ENCODE data around the gene GRIPAP1.

The GRIPAP1 gene

GRCh38 chrX:48958635-48959094 is 43.4 kb downstream of the GRIPAP1 start:
- peak overlapping the region; percentile 100; the same call in 1 of the 2 replicates for H3K27ac ChIP-seq (ENCODE audit: low read length)
- TF ChIP-seq CTCF (IDR thresholded peaks at IDR 0.05; ENCODE audit: low read length) (no peak), EZH2 (optimal IDR thresholded peaks at IDR 0.05; ENCODE audit: low read depth, low read length) (no peak), EZH2phosphoT487 (IDR thresholded peaks at IDR 0.05; ENCODE audit: low read length) (no peak)

GRCh38 chrX:48957827-48958634 is 44.0 kb downstream of the GRIPAP1 start:
- H3K9me2 ChIP-seq (replicated peaks; ENCODE audit: insufficient read depth, low read length): no peaks in the 10 kb centered on the region
- H3F3A ChIP-seq (ENCODE audit: insufficient read depth, low read length): peaks cover 3% of the 10 kb centered on the region
- peaks cover 32% of the 10 kb centered on the region for H3K4me1 ChIP-seq (ENCODE audit: low read length)
- H2AFZ ChIP-seq (ENCODE audit: low read length): peak overlapping the region; percentile 23; the same call in 1 of the 2 replicates
- H3K4me2 ChIP-seq (ENCODE audit: low read depth, low read length): peak overlapping the region; percentile 49; the same call in 1 of the 2 replicates
- H3K27me3 ChIP-seq (replicated peaks; ENCODE audit: insufficient read depth, low read length): no peaks in the 10 kb centered on the region
- H3K9me3 ChIP-seq (replicated peaks; ENCODE audit: insufficient read depth, low read length): no peaks in the 10 kb centered on the region
- DNase-seq: peak; percentile 95
- peaks cover 45% of the 10 kb centered on the region for H3K79me2 ChIP-seq (ENCODE audit: low read length)
- H3K4me3 ChIP-seq (ENCODE audit: low read length): peak overlapping the region; percentile 85
- peak overlapping the region; percentile 100 for H3K27ac ChIP-seq (ENCODE audit: low read length)
- no peak for TF ChIP-seq CTCF (IDR thresholded peaks at IDR 0.05; ENCODE audit: low read length)
- no peak for TF ChIP-seq EZH2phosphoT487 (IDR thresholded peaks at IDR 0.05; ENCODE audit: low read length)
- TF ChIP-seq EZH2 (optimal IDR thresholded peaks at IDR 0.05; ENCODE audit: low read depth, low read length): no peak
- H3K36me3 ChIP-seq (replicated peaks; ENCODE audit: insufficient read depth, low read length): no peaks in the 10 kb centered on the region
- H4K20me1 ChIP-seq (ENCODE audit: insufficient read depth, low read length): no peaks in the 10 kb centered on the region
- H3K9ac ChIP-seq (ENCODE audit: low read length): peak overlapping the region; percentile 92

More at GRCh38 chrX:48958635-48959094, 43.4 kb downstream of the GRIPAP1 start:
- H3K9ac ChIP-seq (ENCODE audit: low read length): peak overlapping the region; percentile 74
- H3K4me1 ChIP-seq (ENCODE audit: low read length): peaks cover 26% of the 10 kb centered on the region
- H3K9me3 ChIP-seq (replicated peaks; ENCODE audit: insufficient read depth, low read length): no peaks in the 10 kb centered on the region
- H3F3A ChIP-seq (ENCODE audit: insufficient read depth, low read length): peaks cover 3% of the 10 kb centered on the region
- peak overlapping the region; percentile 65; the same call in 1 of the 2 replicates for H2AFZ ChIP-seq (ENCODE audit: low read length)
- H3K9me2 ChIP-seq (replicated peaks; ENCODE audit: insufficient read depth, low read length): no peaks in the 10 kb centered on the region
- H3K36me3 ChIP-seq (replicated peaks; ENCODE audit: insufficient read depth, low read length): no peaks in the 10 kb centered on the region
- no peaks in the 10 kb centered on the region for H4K20me1 ChIP-seq (ENCODE audit: insufficient read depth, low read length)
- peak overlapping the region; percentile 48 for H3K4me2 ChIP-seq (ENCODE audit: low read depth, low read length)
- H3K4me3 ChIP-seq (ENCODE audit: low read length): peak overlapping the region; percentile 85
- no peaks in the 10 kb centered on the region for H3K27me3 ChIP-seq (replicated peaks; ENCODE audit: insufficient read depth, low read length)
- H3K79me2 ChIP-seq (ENCODE audit: low read length): peaks cover 39% of the 10 kb centered on the region
- peak; percentile 17 for DNase-seq

DNA sequence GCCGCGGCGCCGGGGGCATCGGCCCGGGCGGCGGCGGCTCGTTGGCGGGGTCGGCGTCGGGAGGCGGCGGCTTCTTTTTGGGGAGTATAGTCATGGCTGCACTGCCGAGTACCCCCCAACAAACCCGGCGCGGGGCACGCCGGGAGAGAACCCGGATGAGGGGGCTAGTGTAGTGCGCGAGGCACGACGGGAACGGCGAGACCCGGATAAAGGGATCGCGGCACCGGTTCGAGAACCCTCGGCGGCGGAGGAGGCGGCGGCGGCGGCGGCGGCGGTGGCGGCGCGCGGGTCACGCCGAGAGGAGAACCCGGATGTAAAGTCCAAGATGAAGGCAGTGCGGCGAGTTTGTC is 44.6 kb downstream of the GRIPAP1 start, which contains the start of gene OTUD5:
Gene OTUD5 (minus strand): TSS at position 131 of the 350 bp plus-strand sequence. CDS start 37 bp downstream, at position 94.
- no peak for TF ChIP-seq EZH2 (optimal IDR thresholded peaks at IDR 0.05; ENCODE audit: low read depth, low read length)
- TF ChIP-seq EZH2phosphoT487 (IDR thresholded peaks at IDR 0.05; ENCODE audit: low read length): no peak
- no peak for TF ChIP-seq CTCF (IDR thresholded peaks at IDR 0.05; ENCODE audit: low read length)
- Histone ChIP-seq H3K9ac (ENCODE audit: low read length) (peak within 1 kb of the TSS; percentile 92), H3K27me3 (replicated peaks; ENCODE audit: insufficient read depth, low read length) (no peaks in the 10 kb centered on the region), H2AFZ (ENCODE audit: low read length) (peak within 1 kb of the TSS; percentile 23; the same call in 1 of the 2 replicates), H3K4me2 (ENCODE audit: low read depth, low read length) (peak within 1 kb of the TSS; percentile 86), H4K20me1 (ENCODE audit: insufficient read depth, low read length) (no peaks in the 10 kb centered on the region), H3K4me3 (ENCODE audit: low read length) (peak within 1 kb of the TSS; percentile 85), H3K79me2 (ENCODE audit: low read length) (peaks cover 51% of the 10 kb centered on the region), H3K9me3 (replicated peaks; ENCODE audit: insufficient read depth, low read length) (no peaks in the 10 kb centered on the region), H3K36me3 (replicated peaks; ENCODE audit: insufficient read depth, low read length) (no peaks in the 10 kb centered on the region), H3K9me2 (replicated peaks; ENCODE audit: insufficient read depth, low read length) (no peaks in the 10 kb centered on the region), H3F3A (ENCODE audit: insufficient read depth, low read length) (peaks cover 3% of the 10 kb centered on the region), H3K27ac (ENCODE audit: low read length) (peak within 1 kb of the TSS; percentile 100), H3K4me1 (ENCODE audit: low read length) (peaks cover 33% of the 10 kb centered on the region)
- DNase-seq: no peak

All from MM.1S (cell line).